ENCODE data around the gene NCS1.

The NCS1 gene

GRCh38 chr9:130284690-130285089, 112.5 kb downstream of the NCS1 start:
- FAIRE-seq: no peak

GRCh38 chr9:130285271-130285670, 113.1 kb downstream of the NCS1 start:
- DNase-seq (ENCODE audit: insufficient read length, low spot score): no peak
- FAIRE-seq: no peak

More at GRCh38 chr9:130284690-130285089, 112.5 kb downstream of the NCS1 start:
- no peak for DNase-seq (ENCODE audit: insufficient read length, low spot score)

GRCh38 chr9:130286072-130286770, 114.0 kb downstream of the NCS1 start:
- no peak for DNase-seq (ENCODE audit: insufficient read length, low spot score)
- no peak for FAIRE-seq
